Measurements from ENCODE around the gene SSTR3.
"Not testable (repeated sequence)": the region's sequence is repeated elsewhere in the genome, so short reads cannot be mapped to it uniquely, and the experiment has no call there.

The SSTR3 gene

GRCh38 chr22:37239336-37240239 lies 27.3 kb upstream of the SSTR3 start:
- POLR2A ChIA-PET, result no interaction called here
- DNase-seq (ENCODE audit: extremely low spot score), result no peak
- CTCF ChIA-PET, result interaction anchor here (1.0 to 16.0 kb wide), 4 partner anchors 8 to 38 kb away, joined by 3 to 195 read pairs (median 30); no protein-coding TSS in a partner anchor
- no peak for TF ChIP-seq CTCF (IDR thresholded peaks at IDR 0.05; ENCODE audit: control extremely low read depth, extremely low read depth, low read depth, missing control alignments)

- DNase-seq (ENCODE audit: extremely low spot score), result no peak
- TF ChIP-seq CTCF (IDR thresholded peaks at IDR 0.05; ENCODE audit: control extremely low read depth, extremely low read depth, low read depth, missing control alignments), result no peak
- ChIA-PET POLR2A (no interaction called here), CTCF (interaction anchor here (1.3 to 16.0 kb wide), 3 partner anchors 9 to 23 kb away, joined by 3 to 195 read pairs (median 3); no protein-coding TSS in a partner anchor)
These were observed 25.3 kb upstream of the SSTR3 start for GRCh38 chr22:37237371-37238268.

GRCh38 chr22:37235897-37236607 lies 23.8 kb upstream of the SSTR3 start:
- ChIA-PET CTCF (interaction anchor here (2.3 kb wide), 1 partner anchor 24 kb away, joined by 9 read pairs; no protein-coding TSS in a partner anchor), POLR2A (no interaction called here)
- no peak for TF ChIP-seq CTCF (IDR thresholded peaks at IDR 0.05; ENCODE audit: control extremely low read depth, extremely low read depth, low read depth, missing control alignments)
- DNase-seq (ENCODE audit: extremely low spot score), result no peak

GRCh38 chr22:37234736-37235711 lies 22.7 kb upstream of the SSTR3 start:
- no peak for DNase-seq (ENCODE audit: extremely low spot score)
- POLR2A ChIA-PET, result no interaction called here
- no peak for TF ChIP-seq CTCF (IDR thresholded peaks at IDR 0.05; ENCODE audit: control extremely low read depth, extremely low read depth, low read depth, missing control alignments)
- CTCF ChIA-PET, result interaction anchor here (1.5 to 2.3 kb wide), 2 partner anchors 25 to 35 kb away, joined by 4 to 9 read pairs; no protein-coding TSS in a partner anchor

DNA sequence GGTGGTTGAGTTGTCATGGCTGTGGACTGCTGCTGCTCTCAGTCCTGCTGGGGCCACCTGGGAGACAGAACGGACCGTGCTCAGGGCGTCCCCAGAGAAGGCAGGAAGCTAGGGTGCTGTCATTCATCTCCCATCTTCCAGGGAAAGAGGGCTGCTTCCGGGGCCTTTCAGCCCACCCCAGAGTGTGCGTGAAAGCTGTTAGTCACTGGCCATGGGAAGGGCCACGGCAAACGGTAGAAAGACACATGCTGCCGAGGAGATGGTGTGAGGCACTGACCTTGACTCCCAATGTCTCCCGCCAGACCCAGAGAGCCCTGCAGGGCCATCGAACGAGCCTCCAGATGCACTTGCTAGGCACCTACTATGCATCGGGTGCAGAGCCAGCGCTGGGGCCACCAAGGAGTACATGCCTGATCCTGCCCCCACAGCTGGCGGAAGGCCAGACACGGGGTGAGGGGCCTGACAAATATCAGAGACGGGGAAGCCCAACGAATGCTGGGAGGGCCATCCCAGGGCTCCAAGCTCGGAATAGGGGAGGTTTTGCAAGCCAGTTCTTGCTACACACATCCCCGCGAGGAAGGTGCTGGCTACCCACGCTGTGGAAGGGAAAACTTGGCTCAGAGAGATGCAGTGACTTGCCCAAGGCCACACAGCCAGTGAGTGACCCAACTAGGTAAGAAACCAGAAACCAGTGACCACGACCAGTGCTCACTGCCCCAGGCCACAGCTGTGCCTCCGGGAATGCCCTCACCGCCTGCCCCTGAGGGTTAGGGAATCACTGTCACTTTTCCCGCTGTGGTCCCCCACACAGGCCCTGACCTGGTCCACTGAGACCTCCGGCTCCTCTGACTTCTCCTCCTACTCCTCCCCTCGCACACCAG lies 21.7 kb upstream of the SSTR3 start:
- POLR2A ChIA-PET, result no interaction called here
- DNase-seq (ENCODE audit: extremely low spot score), result no peak
- no peak for TF ChIP-seq CTCF (IDR thresholded peaks at IDR 0.05; ENCODE audit: control extremely low read depth, extremely low read depth, low read depth, missing control alignments)
- CTCF ChIA-PET, result interaction anchor here (1.1 to 2.3 kb wide), 3 partner anchors 26 to 34 kb away, joined by 3 to 9 read pairs (median 4); no protein-coding TSS in a partner anchor

GRCh38 chr22:37233371-37233750 lies 21.1 kb upstream of the SSTR3 start:
- POLR2A ChIA-PET; DNase-seq (ENCODE audit: extremely low spot score): not testable (repeated sequence)
- CTCF ChIA-PET, result interaction anchor here (1.1 to 1.5 kb wide), 2 partner anchors 27 to 34 kb away, joined by 3 to 4 read pairs; no protein-coding TSS in a partner anchor
